ENCODE measurements around the gene P4HA3. TPM values are rescaled to one million over a fixed set of nuclear protein-coding genes. Genes with fewer than 3 reads are reported as not detected.

The P4HA3 gene
- total and polyA plus RNA-seq, 4 donors = 0.07 to 0.59 (median 0.33) TPM

- Histone ChIP-seq H3K9ac (ENCODE audit: low read depth in 1 of 2, low read length in 2 of 2) (no peak overlapping the region), H3K9me3 (ENCODE audit: control insufficient read depth in 4 of 4, low read length in 3 of 4) (no peaks in the 10 kb centered on the region), H3K4me3 (ENCODE audit: low read depth in 1 of 3, low read length in 3 of 3) (no peak overlapping the region), H3K27me3 (ENCODE audit: control insufficient read depth in 4 of 4, insufficient read depth in 4 of 4, low read length in 3 of 4) (peaks cover 0 to 3% (median 0%) of the 10 kb centered on the region in 4 donors), H3K4me1 (ENCODE audit: control insufficient read depth in 4 of 4, insufficient read depth in 4 of 4, low read length in 3 of 4) (no peaks in the 10 kb centered on the region), H3K27ac (ENCODE audit: low read depth in 1 of 2, low read length in 2 of 2) (no peak overlapping the region), H3K36me3 (ENCODE audit: control insufficient read depth in 4 of 4, insufficient read depth in 3 of 4, low read depth in 1 of 4, low read length in 3 of 4) (no peaks in the 10 kb centered on the region)
- DNase-seq (ENCODE audit: low spot score) = no peak
- TF ChIP-seq SP1 (IDR thresholded peaks at IDR 0.05) (no peak), FOXA2 (IDR thresholded peaks at IDR 0.05) (no peak), GABPA (IDR thresholded peaks at IDR 0.05 in 1 of 2, conservative IDR thresholded peaks at IDR 0.05 in 1 of 2) (no peak), CTCF (IDR thresholded peaks at IDR 0.05; ENCODE audit: low read depth, low read length, missing input control) (no peak), HNF4A (conservative IDR thresholded peaks at IDR 0.05) (no peak), HNF4G (IDR thresholded peaks at IDR 0.05) (no peak), TAF1 (conservative IDR thresholded peaks at IDR 0.05) (no peak), EGR1 (IDR thresholded peaks at IDR 0.05; ENCODE audit: low read depth in 2 of 2) (no peak)
- 64% methylated on average over 2 of the region's 2 CpGs for WGBS
Measured at GRCh38 chr11:74322667-74323066, 11.2 kb upstream of the P4HA3 start.

- no peak overlapping the region for H3K9ac ChIP-seq (ENCODE audit: low read depth in 1 of 2, low read length in 2 of 2)
- no peak overlapping the region for H3K27ac ChIP-seq (ENCODE audit: low read depth in 1 of 2, low read length in 2 of 2)
- H3K4me1 ChIP-seq (ENCODE audit: control insufficient read depth in 4 of 4, insufficient read depth in 4 of 4, low read length in 3 of 4) = no peaks in the 10 kb centered on the region
Measured at GRCh38 chr11:74321487-74322188, 10.2 kb upstream of the P4HA3 start.

More at GRCh38 chr11:74321487-74322188, 10.2 kb upstream of the P4HA3 start:
- TF ChIP-seq FOXA2 (IDR thresholded peaks at IDR 0.05) (no peak), FOXA1 (IDR thresholded peaks at IDR 0.05) (no peak), TAF1 (conservative IDR thresholded peaks at IDR 0.05) (no peak), YY1 (IDR thresholded peaks at IDR 0.05) (no peak), MAX (IDR thresholded peaks at IDR 0.05) (no peak), HNF4G (IDR thresholded peaks at IDR 0.05) (no peak), ATF3 (IDR thresholded peaks at IDR 0.05) (no peak), SP1 (IDR thresholded peaks at IDR 0.05) (no peak), ZBTB33 (IDR thresholded peaks at IDR 0.05) (no peak), JUND (IDR thresholded peaks at IDR 0.05) (peak in 1 of 2 donors; percentile 19), CTCF (IDR thresholded peaks at IDR 0.05; ENCODE audit: low read depth, low read length, missing input control) (peak; percentile 23), HNF4A (conservative IDR thresholded peaks at IDR 0.05) (no peak), REST (IDR thresholded peaks at IDR 0.05) (no peak), GABPA (IDR thresholded peaks at IDR 0.05 in 1 of 2, conservative IDR thresholded peaks at IDR 0.05 in 1 of 2) (no peak), RAD21 (IDR thresholded peaks at IDR 0.05) (peak; percentile 45 to 63), NR2F2 (IDR thresholded peaks at IDR 0.05) (no peak), EGR1 (IDR thresholded peaks at IDR 0.05; ENCODE audit: low read depth in 2 of 2) (no peak), RXRA (IDR thresholded peaks at IDR 0.05) (no peak)
- WGBS = 57% methylated on average over 10 of the region's 10 CpGs
- peaks cover 0 to 3% (median 0%) of the 10 kb centered on the region in 4 donors for H3K27me3 ChIP-seq (ENCODE audit: control insufficient read depth in 4 of 4, insufficient read depth in 4 of 4, low read length in 3 of 4)
- no peak overlapping the region for H3K4me3 ChIP-seq (ENCODE audit: low read depth in 1 of 3, low read length in 3 of 3)
- no peak for DNase-seq (ENCODE audit: low spot score)
- peaks cover 0 to 4% (median 2%) of the 10 kb centered on the region in 4 donors for H3K9me3 ChIP-seq (ENCODE audit: control insufficient read depth in 4 of 4, low read length in 3 of 4)
- no peaks in the 10 kb centered on the region for H3K36me3 ChIP-seq (ENCODE audit: control insufficient read depth in 4 of 4, insufficient read depth in 3 of 4, low read depth in 1 of 4, low read length in 3 of 4)
